Nephron (organoid): ENCODE results near the gene CCDC175.

Experiments
- H3K27ac Mint-ChIP-seq, 3 experiments: 2 replicates each; pipeline ENCODE4 v1.8.0; 2020; ENCODE audit warnings: mixed read lengths in 3 of 3, mild to moderate bottlenecking in 2 of 3, moderate library complexity in 1 of 3
- H3K27me3 Mint-ChIP-seq: 2 replicates; pipeline ENCODE4 v1.8.0; 2021; ENCODE audit warnings: low read depth, mild to moderate bottlenecking, moderate library complexity, mixed read lengths
- H3K36me3 Mint-ChIP-seq: 2 replicates; pipeline ENCODE4 v1.8.0; 2020; ENCODE audit warnings: low read depth, mixed read lengths
- H3K4me1 Mint-ChIP-seq: 2 replicates; pipeline ENCODE4 v1.8.0; 2020; ENCODE audit warnings: mixed read lengths
- H3K4me3 Mint-ChIP-seq, 3 experiments: 2 replicates each; pipeline ENCODE4 v1.8.0; 2020; ENCODE audit warnings: mild to moderate bottlenecking in 3 of 3, mixed read lengths in 3 of 3, moderate library complexity in 2 of 3
- H3K9me3 Mint-ChIP-seq: 2 replicates; pipeline ENCODE4 v1.8.0; 2020; ENCODE audit warnings: mixed read lengths
- CTCF ChIP-seq, 3 experiments: fragments of 200-600 bp; sonication (generic); IDR thresholded peaks; one replicate each; pipeline ENCODE4 v1.5.0; 2021; ENCODE audit warnings: antibody characterized with exemption in 3 of 3; ENCODE audit not compliant: unreplicated experiment in 3 of 3

The CCDC175 gene

GRCh38 chr14:59565087-59565486, 11.5 kb downstream of the CCDC175 start:
- Mint-ChIP-seq H3K4me3 (no peak overlapping the region), H3K36me3 (no peaks in the 10 kb centered on the region), H3K4me1 (peaks cover 5% of the 10 kb centered on the region), H3K27ac (no peak overlapping the region), H3K9me3 (no peaks in the 10 kb centered on the region), H3K27me3 (peaks cover 11% of the 10 kb centered on the region)
- no peak for TF ChIP-seq CTCF (IDR thresholded peaks at IDR 0.05; ENCODE audit: unreplicated experiment in 3 of 3)

DNA sequence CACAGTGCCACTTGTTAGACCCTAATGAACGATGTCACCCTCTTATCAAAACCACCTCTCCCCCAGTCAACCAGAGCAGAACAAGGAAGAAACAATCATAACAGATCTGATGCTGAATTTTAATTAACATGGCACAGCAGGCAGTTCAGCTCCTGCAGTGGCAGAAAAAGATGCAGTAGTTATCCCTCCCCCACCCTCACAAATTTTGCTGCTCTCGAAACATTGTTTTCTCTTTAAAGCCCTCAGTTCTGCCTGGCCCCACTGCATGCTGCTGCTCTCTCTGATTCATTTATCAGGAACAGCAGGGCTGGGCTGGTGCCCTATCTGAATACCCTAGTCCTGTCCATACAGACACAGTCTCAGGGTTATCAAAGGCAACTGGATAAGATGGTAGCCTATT, 12.2 kb downstream of the CCDC175 start:
- Mint-ChIP-seq H3K9me3 (no peaks in the 10 kb centered on the region), H3K4me1 (peaks cover 5% of the 10 kb centered on the region), H3K36me3 (no peaks in the 10 kb centered on the region), H3K27me3 (peaks cover 11% of the 10 kb centered on the region), H3K4me3 (no peak overlapping the region), H3K27ac (no peak overlapping the region)
- no peak for TF ChIP-seq CTCF (IDR thresholded peaks at IDR 0.05; ENCODE audit: unreplicated experiment in 3 of 3)

GRCh38 chr14:59547310-59547709, 29.3 kb downstream of the CCDC175 start:
- H3K4me3 Mint-ChIP-seq, result no peak overlapping the region
- H3K9me3 Mint-ChIP-seq, result peaks cover 9% of the 10 kb centered on the region
- H3K36me3 Mint-ChIP-seq, result no peaks in the 10 kb centered on the region
- TF ChIP-seq CTCF (IDR thresholded peaks at IDR 0.05; ENCODE audit: unreplicated experiment in 3 of 3), result no peak
- no peaks in the 10 kb centered on the region for H3K4me1 Mint-ChIP-seq
- H3K27me3 Mint-ChIP-seq, result no peaks in the 10 kb centered on the region
- H3K27ac Mint-ChIP-seq, result no peak overlapping the region

DNA sequence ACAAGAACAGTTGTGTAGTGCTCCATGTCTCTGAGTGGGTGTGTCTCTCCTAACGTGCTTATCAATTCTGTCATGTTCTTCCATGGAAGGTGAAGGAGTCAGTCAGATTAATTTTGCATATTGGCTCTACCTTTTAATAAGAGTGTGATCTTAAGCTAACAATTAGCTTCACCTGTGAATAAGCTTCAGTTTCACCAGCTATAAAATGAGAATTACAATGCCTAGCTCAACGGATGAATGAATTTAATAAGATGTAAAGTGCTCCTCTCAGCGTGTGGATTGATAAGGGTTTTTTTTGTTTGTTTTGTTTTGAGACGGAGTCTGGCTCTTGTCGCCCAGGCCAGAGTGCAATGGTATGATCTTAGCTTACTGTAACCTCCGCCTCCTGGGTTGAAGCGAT, 32.7 kb downstream of the CCDC175 start:
- no peak for TF ChIP-seq CTCF (IDR thresholded peaks at IDR 0.05; ENCODE audit: unreplicated experiment in 3 of 3)
- Mint-ChIP-seq H3K36me3 (no peaks in the 10 kb centered on the region), H3K4me3 (no peak overlapping the region), H3K27me3 (no peaks in the 10 kb centered on the region), H3K4me1 (no peaks in the 10 kb centered on the region), H3K9me3 (no peaks in the 10 kb centered on the region), H3K27ac (no peak overlapping the region)

GRCh38 chr14:59541731-59542130, 34.9 kb downstream of the CCDC175 start:
- Mint-ChIP-seq H3K4me1 (no peaks in the 10 kb centered on the region), H3K27ac (no peak overlapping the region), H3K4me3 (no peak overlapping the region), H3K27me3 (no peaks in the 10 kb centered on the region), H3K36me3 (no peaks in the 10 kb centered on the region), H3K9me3 (no peaks in the 10 kb centered on the region)
- no peak for TF ChIP-seq CTCF (IDR thresholded peaks at IDR 0.05; ENCODE audit: unreplicated experiment in 3 of 3)

DNA sequence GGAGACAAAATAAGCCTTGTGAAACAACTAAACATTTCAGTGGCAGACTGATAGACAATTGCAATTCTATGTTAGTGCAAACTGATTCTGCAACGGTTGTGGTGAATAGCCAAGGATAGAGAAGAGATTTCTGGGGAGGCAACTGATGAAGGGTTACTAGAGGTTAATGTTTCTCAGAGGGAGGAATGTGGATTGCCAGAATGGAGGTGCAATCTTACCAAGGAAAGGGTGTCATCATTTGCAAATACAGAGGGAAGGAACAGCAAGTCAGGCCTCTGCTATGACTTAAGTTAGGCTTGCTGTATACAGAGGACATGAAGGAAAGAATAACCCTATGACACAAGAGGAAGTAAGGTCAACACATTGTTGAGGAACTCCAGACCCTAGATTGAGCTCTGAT, 35.8 kb downstream of the CCDC175 start:
- H3K4me3 Mint-ChIP-seq, result no peak overlapping the region
- H3K9me3 Mint-ChIP-seq, result no peaks in the 10 kb centered on the region
- no peaks in the 10 kb centered on the region for H3K27me3 Mint-ChIP-seq
- H3K4me1 Mint-ChIP-seq, result no peaks in the 10 kb centered on the region
- H3K36me3 Mint-ChIP-seq, result no peaks in the 10 kb centered on the region
- no peak for TF ChIP-seq CTCF (IDR thresholded peaks at IDR 0.05; ENCODE audit: unreplicated experiment in 3 of 3)
- no peak overlapping the region for H3K27ac Mint-ChIP-seq
